ENCODE data around the gene PPM1E.

DNA sequence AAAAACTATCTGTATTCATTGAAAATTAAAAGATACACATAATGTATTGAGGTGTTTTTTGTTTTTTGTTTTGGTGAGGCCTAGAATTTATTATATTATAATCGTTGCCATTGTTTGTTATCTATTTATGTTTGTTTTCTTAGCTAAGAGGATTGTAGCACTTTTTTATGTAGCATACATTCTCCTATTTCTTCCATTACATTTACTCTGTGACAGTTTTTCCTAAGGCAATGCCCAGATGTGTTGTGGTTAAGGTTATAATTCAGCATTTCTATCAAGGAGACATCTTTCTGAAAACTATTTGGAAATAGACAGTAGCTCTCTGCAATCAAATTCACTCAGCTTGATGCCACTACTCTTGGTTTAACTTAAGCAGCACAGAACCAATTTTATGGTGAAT, 161.6 kb downstream of the PPM1E start:
- TF ChIP-seq ARNTL (CRISPR knock-in tag; IDR thresholded peaks at IDR 0.05; ENCODE audit: borderline replicate concordance, low read depth), result no peak
- no peak for TF ChIP-seq ZNF70 (CRISPR knock-in tag; IDR thresholded peaks at IDR 0.05)
- no peak for TF ChIP-seq ESRRG (CRISPR knock-in tag; IDR thresholded peaks at IDR 0.05)
- TF ChIP-seq, protein P1, sequence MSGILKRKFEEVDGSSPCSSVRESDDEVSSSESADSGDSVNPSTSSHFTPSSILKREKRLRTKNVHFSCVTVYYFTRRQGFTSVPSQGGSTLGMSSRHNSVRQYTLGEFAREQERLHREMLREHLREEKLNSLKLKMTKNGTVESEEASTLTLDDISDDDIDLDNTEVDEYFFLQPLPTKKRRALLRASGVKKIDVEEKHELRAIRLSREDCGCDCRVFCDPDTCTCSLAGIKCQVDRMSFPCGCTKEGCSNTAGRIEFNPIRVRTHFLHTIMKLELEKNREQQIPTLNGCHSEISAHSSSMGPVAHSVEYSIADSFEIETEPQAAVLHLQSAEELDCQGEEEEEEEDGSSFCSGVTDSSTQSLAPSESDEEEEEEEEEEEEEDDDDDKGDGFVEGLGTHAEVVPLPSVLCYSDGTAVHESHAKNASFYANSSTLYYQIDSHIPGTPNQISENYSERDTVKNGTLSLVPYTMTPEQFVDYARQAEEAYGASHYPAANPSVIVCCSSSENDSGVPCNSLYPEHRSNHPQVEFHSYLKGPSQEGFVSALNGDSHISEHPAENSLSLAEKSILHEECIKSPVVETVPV (CRISPR knock-in tag; IDR thresholded peaks at IDR 0.05), result no peak
- TF ChIP-seq, protein P2, sequence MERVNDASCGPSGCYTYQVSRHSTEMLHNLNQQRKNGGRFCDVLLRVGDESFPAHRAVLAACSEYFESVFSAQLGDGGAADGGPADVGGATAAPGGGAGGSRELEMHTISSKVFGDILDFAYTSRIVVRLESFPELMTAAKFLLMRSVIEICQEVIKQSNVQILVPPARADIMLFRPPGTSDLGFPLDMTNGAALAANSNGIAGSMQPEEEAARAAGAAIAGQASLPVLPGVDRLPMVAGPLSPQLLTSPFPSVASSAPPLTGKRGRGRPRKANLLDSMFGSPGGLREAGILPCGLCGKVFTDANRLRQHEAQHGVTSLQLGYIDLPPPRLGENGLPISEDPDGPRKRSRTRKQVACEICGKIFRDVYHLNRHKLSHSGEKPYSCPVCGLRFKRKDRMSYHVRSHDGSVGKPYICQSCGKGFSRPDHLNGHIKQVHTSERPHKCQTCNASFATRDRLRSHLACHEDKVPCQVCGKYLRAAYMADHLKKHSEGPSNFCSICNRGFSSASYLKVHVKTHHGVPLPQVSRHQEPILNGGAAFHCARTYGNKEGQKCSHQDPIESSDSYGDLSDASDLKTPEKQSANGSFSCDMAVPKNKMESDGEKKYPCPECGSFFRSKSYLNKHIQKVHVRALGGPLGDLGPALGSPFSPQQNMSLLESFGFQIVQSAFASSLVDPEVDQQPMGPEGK (CRISPR knock-in tag; IDR thresholded peaks at IDR 0.05; ENCODE audit: borderline replicate concordance), result no peak
- TF ChIP-seq PPARA (CRISPR knock-in tag; IDR thresholded peaks at IDR 0.05; ENCODE audit: borderline replicate concordance), result no peak
- no peak for TF ChIP-seq CSDC2 (CRISPR knock-in tag; IDR thresholded peaks at IDR 0.05)
